SK-N-SH treated with all-trans-retinoic acid at 6 μM for 48 hours (cell line): Measurements from ENCODE around the gene PTPRG.

Experiments
- ATAC-seq: fragments of 200-7000 bp; cut with Tn5 transposase; 3 replicates; pipeline ENCODE4 v1.9.1; 2020; ENCODE audit warnings: mild to moderate bottlenecking, moderate library complexity
- CSDC2 ChIP-seq: fragments of 250-450 bp; sonication (Bioruptor Pico); IDR thresholded peaks from 2 replicates; pipeline ENCODE4 v1.5.0; 2020; ENCODE audit warnings: mild to moderate bottlenecking, moderate library complexity
- CSRNP3 ChIP-seq: fragments of 250-450 bp; sonication (Bioruptor Pico); IDR thresholded peaks from 2 replicates; pipeline ENCODE4 v1.5.1; 2021; ENCODE audit warnings: mild to moderate bottlenecking, moderate library complexity
- ESRRG ChIP-seq: fragments of 250-450 bp; sonication (Bioruptor Pico); IDR thresholded peaks from 2 replicates; pipeline ENCODE4 v1.6.1; 2021; ENCODE audit warnings: mild to moderate bottlenecking
- GLIS3 ChIP-seq: fragments of 250-450 bp; sonication (Bioruptor Pico); IDR thresholded peaks from 2 replicates; pipeline ENCODE4 v1.5.0; 2020; ENCODE audit warnings: mild to moderate bottlenecking, moderate library complexity
- ISL1 ChIP-seq: fragments of 250-450 bp; sonication (Bioruptor Pico); IDR thresholded peaks from 2 replicates; pipeline ENCODE4 v2.1.2; 2022; ENCODE audit warnings: mild to moderate bottlenecking, moderate library complexity
- OSR1 ChIP-seq: fragments of 250-450 bp; sonication (Bioruptor Pico); IDR thresholded peaks from 2 replicates; pipeline ENCODE4 v1.8.0; 2022; ENCODE audit warnings: moderate library complexity, mild to moderate bottlenecking, inconsistent platforms
- POU6F1 ChIP-seq: fragments of 250-450 bp; sonication (Bioruptor Pico); IDR thresholded peaks from 2 replicates; pipeline ENCODE4 v1.8.0; 2021; ENCODE audit warnings: low read depth, mild to moderate bottlenecking, moderate library complexity, borderline replicate concordance
- PPARA ChIP-seq: fragments of 250-450 bp; sonication (Bioruptor Pico); IDR thresholded peaks from 2 replicates; pipeline ENCODE4 v1.5.0; 2020; ENCODE audit warnings: mild to moderate bottlenecking, borderline replicate concordance
- RARB ChIP-seq: fragments of 250-450 bp; sonication (Bioruptor Pico); IDR thresholded peaks from 2 replicates; pipeline ENCODE4 v1.8.0; 2021; ENCODE audit warnings: mild to moderate bottlenecking, moderate library complexity
- SNAI2 ChIP-seq: fragments of 250-450 bp; sonication (Bioruptor Pico); IDR thresholded peaks from 2 replicates; pipeline ENCODE4 v1.5.0; 2020; ENCODE audit warnings: mild to moderate bottlenecking, moderate library complexity
- TOX ChIP-seq: fragments of 250-450 bp; sonication (Bioruptor Pico); IDR thresholded peaks from 2 replicates; pipeline ENCODE4 v1.8.0; 2021; ENCODE audit warnings: mild to moderate bottlenecking, moderate library complexity, borderline replicate concordance
- ZC3H10 ChIP-seq: fragments of 250-450 bp; sonication (Bioruptor Pico); IDR thresholded peaks from 2 replicates; pipeline ENCODE4 v1.5.1; 2021; ENCODE audit warnings: mild to moderate bottlenecking, moderate library complexity
- ZFP3 ChIP-seq: fragments of 250-450 bp; sonication (Bioruptor Pico); IDR thresholded peaks from 2 replicates; pipeline ENCODE4 v1.5.0; 2020; ENCODE audit warnings: mild to moderate bottlenecking, moderate library complexity
- ZFP30 ChIP-seq: fragments of 450-650 bp; formaldehyde crosslinking; IDR thresholded peaks from 2 replicates; pipeline ENCODE4 v1.5.0; 2022; ENCODE audit warnings: mild to moderate bottlenecking, moderate library complexity
- ZNF565 ChIP-seq: fragments of 450-650 bp; formaldehyde crosslinking; conservative IDR thresholded peaks from 2 replicates; pipeline ENCODE4 v1.5.0; 2020; ENCODE audit warnings: low read depth, mild to moderate bottlenecking, moderate library complexity
- ZNF70 ChIP-seq: fragments of 450-650 bp; formaldehyde crosslinking; IDR thresholded peaks from 2 replicates; pipeline ENCODE4 v1.5.0; 2020; ENCODE audit warnings: mild to moderate bottlenecking, moderate library complexity
- ZNF8 ChIP-seq: fragments of 450-650 bp; formaldehyde crosslinking; IDR thresholded peaks from 2 replicates; pipeline ENCODE4 v1.5.0; 2020; ENCODE audit warnings: mild to moderate bottlenecking, moderate library complexity
- TF ChIP-seq, protein P1 (sequence below): fragments of 250-450 bp; sonication (Bioruptor Pico); IDR thresholded peaks from 2 replicates; pipeline ENCODE4 v1.8.0; 2020; ENCODE audit warnings: mild to moderate bottlenecking, moderate library complexity, borderline replicate concordance
- TF ChIP-seq, protein P2 (sequence below): fragments of 250-450 bp; sonication (Bioruptor Pico); IDR thresholded peaks from 2 replicates; pipeline ENCODE4 v1.5.1; 2020; ENCODE audit warnings: low read depth, mild to moderate bottlenecking, moderate library complexity

PTPRG gene

DNA sequence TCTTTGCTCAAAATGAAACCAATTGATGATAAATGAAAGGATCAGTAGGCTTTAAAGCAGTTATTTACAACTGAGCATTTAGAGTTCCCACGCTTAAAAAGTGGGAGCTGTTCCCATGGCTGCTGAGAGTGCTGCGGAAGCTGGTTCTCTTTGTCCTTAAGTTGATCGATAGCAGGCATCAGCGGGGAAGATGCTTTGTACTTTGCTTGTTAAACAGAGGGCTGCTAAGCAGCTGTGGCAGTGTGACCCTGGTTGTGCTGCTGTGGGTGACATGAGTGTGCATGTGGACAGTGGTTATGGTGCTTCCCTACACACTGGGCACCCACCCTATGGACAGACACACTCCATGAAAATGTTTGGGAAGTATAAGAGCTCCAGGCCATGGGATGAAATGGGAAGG, 96.3 kb downstream of the PTPRG start:
- TF ChIP-seq, protein P1, sequence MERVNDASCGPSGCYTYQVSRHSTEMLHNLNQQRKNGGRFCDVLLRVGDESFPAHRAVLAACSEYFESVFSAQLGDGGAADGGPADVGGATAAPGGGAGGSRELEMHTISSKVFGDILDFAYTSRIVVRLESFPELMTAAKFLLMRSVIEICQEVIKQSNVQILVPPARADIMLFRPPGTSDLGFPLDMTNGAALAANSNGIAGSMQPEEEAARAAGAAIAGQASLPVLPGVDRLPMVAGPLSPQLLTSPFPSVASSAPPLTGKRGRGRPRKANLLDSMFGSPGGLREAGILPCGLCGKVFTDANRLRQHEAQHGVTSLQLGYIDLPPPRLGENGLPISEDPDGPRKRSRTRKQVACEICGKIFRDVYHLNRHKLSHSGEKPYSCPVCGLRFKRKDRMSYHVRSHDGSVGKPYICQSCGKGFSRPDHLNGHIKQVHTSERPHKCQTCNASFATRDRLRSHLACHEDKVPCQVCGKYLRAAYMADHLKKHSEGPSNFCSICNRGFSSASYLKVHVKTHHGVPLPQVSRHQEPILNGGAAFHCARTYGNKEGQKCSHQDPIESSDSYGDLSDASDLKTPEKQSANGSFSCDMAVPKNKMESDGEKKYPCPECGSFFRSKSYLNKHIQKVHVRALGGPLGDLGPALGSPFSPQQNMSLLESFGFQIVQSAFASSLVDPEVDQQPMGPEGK (CRISPR knock-in tag) = no peak
- no peak for TF ChIP-seq ZFP30
- TF ChIP-seq POU6F1 (CRISPR knock-in tag) = no peak
- no peak for TF ChIP-seq CSRNP3 (CRISPR knock-in tag)
- no peak for TF ChIP-seq OSR1 (CRISPR knock-in tag)
- TF ChIP-seq, protein P2, sequence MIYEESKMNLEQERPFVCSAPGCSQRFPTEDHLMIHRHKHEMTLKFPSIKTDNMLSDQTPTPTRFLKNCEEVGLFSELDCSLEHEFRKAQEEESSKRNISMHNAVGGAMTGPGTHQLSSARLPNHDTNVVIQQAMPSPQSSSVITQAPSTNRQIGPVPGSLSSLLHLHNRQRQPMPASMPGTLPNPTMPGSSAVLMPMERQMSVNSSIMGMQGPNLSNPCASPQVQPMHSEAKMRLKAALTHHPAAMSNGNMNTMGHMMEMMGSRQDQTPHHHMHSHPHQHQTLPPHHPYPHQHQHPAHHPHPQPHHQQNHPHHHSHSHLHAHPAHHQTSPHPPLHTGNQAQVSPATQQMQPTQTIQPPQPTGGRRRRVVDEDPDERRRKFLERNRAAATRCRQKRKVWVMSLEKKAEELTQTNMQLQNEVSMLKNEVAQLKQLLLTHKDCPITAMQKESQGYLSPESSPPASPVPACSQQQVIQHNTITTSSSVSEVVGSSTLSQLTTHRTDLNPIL (CRISPR knock-in tag) = no peak
- TF ChIP-seq ZC3H10 (CRISPR knock-in tag) = no peak
- no peak for TF ChIP-seq ZNF70
- TF ChIP-seq ESRRG = no peak
- no peak for TF ChIP-seq PPARA (CRISPR knock-in tag)
- no peak for TF ChIP-seq ISL1
- ATAC-seq = no peak

GRCh38 chr3:61662861-61663260, 101.5 kb downstream of the PTPRG start:
- TF ChIP-seq ZFP30 (no peak), ZNF70 (no peak), ZC3H10 (CRISPR knock-in tag) (no peak), ZNF565 (CRISPR knock-in tag) (no peak), SNAI2 (CRISPR knock-in tag) (no peak)
- TF ChIP-seq, protein P1 (CRISPR knock-in tag) = no peak
- no peak for ATAC-seq

DNA sequence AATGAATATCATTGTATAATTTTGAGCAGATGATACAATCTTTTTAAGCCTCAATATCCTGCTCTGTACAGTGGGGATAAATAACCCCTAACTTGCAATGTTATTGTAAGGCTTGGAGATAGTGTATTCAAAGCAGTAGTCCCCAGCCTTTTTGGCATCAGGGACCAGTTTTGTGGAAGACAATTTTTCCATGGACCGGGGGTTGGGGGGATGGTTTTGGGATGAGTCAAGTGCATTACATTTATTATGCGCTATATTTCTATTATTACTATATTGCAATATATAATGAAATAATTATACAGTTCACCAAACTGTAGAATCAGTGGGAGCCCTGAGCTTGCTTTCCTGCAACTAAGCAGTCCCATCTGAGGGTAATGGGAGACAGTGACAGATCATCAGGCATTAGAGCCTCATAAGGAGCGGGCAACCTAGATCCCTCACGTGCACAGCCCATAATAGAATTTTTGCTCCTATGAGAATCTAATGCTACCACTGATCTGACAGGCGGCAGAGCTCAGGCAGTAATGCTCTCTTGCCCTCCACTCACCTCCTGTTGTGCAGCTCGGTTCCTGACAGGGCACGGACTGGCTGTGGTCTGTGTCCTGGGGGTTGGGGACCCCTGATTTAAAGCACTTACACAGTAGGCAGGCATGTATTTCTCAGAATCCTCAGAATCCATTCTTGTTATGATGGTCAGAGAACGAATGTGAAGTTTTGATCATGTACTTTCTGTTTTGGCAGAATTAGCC, 102.2 kb downstream of the PTPRG start:
- peak; percentile 77 for ATAC-seq
- TF ChIP-seq ZNF8 (CRISPR knock-in tag) = no peak
- TF ChIP-seq GLIS3 (CRISPR knock-in tag) = no peak
- TF ChIP-seq TOX = no peak
- TF ChIP-seq, protein P2 (CRISPR knock-in tag) = no peak
- TF ChIP-seq CSRNP3 (CRISPR knock-in tag) = no peak
- no peak for TF ChIP-seq ZFP3 (CRISPR knock-in tag)
- TF ChIP-seq SNAI2 (CRISPR knock-in tag) = no peak
- TF ChIP-seq, protein P1 (CRISPR knock-in tag) = no peak
- no peak for TF ChIP-seq POU6F1 (CRISPR knock-in tag)
- no peak for TF ChIP-seq CSDC2 (CRISPR knock-in tag)
- no peak for TF ChIP-seq ZFP30
- no peak for TF ChIP-seq ZNF565 (CRISPR knock-in tag)
- TF ChIP-seq RARB (CRISPR knock-in tag) = no peak
